ENCODE results near the gene OR10AD1. TPM values are rescaled to one million over a fixed set of nuclear protein-coding genes. Genes with fewer than 3 reads are reported as not detected.

The OR10AD1 gene
- total and polyA plus RNA-seq, 9 of the 15 experiments (the other 6 are each of a cell fraction or from before 2014, with no cell fraction given): not detected

DNA sequence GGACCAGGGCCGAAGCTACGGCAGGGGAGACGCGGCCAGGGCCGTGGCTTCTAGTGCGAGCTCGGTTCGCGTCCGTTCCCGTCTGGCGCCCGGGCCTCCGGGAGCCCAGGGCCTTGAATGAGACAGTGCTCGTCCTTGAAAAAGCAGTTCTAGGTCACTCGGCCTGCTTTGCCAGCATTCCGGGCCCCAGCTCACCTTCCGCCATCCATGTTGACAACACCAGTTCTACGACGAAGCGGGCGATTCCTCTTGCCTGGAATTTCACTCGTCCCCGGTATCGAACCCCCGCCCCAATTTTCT, 4.5 kb downstream of the OR10AD1 start (continued):
- TF ChIP-seq, protein P1, sequence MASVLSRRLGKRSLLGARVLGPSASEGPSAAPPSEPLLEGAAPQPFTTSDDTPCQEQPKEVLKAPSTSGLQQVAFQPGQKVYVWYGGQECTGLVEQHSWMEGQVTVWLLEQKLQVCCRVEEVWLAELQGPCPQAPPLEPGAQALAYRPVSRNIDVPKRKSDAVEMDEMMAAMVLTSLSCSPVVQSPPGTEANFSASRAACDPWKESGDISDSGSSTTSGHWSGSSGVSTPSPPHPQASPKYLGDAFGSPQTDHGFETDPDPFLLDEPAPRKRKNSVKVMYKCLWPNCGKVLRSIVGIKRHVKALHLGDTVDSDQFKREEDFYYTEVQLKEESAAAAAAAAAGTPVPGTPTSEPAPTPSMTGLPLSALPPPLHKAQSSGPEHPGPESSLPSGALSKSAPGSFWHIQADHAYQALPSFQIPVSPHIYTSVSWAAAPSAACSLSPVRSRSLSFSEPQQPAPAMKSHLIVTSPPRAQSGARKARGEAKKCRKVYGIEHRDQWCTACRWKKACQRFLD (CRISPR knock-in tag; IDR thresholded peaks at IDR 0.05): 0 out of 2 replicates have a peak, but pooled peaks have one; percentile 23
- TF ChIP-seq, protein P2, sequence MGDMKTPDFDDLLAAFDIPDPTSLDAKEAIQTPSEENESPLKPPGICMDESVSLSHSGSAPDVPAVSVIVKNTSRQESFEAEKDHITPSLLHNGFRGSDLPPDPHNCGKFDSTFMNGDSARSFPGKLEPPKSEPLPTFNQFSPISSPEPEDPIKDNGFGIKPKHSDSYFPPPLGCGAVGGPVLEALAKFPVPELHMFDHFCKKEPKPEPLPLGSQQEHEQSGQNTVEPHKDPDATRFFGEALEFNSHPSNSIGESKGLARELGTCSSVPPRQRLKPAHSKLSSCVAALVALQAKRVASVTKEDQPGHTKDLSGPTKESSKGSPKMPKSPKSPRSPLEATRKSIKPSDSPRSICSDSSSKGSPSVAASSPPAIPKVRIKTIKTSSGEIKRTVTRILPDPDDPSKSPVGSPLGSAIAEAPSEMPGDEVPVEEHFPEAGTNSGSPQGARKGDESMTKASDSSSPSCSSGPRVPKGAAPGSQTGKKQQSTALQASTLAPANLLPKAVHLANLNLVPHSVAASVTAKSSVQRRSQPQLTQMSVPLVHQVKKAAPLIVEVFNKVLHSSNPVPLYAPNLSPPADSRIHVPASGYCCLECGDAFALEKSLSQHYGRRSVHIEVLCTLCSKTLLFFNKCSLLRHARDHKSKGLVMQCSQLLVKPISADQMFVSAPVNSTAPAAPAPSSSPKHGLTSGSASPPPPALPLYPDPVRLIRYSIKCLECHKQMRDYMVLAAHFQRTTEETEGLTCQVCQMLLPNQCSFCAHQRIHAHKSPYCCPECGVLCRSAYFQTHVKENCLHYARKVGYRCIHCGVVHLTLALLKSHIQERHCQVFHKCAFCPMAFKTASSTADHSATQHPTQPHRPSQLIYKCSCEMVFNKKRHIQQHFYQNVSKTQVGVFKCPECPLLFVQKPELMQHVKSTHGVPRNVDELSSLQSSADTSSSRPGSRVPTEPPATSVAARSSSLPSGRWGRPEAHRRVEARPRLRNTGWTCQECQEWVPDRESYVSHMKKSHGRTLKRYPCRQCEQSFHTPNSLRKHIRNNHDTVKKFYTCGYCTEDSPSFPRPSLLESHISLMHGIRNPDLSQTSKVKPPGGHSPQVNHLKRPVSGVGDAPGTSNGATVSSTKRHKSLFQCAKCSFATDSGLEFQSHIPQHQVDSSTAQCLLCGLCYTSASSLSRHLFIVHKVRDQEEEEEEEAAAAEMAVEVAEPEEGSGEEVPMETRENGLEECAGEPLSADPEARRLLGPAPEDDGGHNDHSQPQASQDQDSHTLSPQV (IDR thresholded peaks at IDR 0.05): 0 out of 2 replicates have a peak, but pooled peaks have one; percentile 0
- TF ChIP-seq NR2C2 (CRISPR knock-in tag; IDR thresholded peaks at IDR 0.05) (peak; percentile 40; the same call in 1 of the 2 replicates), NR2C2 (tag; IDR thresholded peaks at IDR 0.05) (peak; percentile 31; the same call in 1 of the 2 replicates), CHCHD3 (CRISPR knock-in tag; IDR thresholded peaks at IDR 0.05) (no peak), PHF20 (IDR thresholded peaks at IDR 0.05; ENCODE audit: partially characterized antibody) (peak; percentile 16), ESRRA (IDR thresholded peaks at IDR 0.05; ENCODE audit: borderline replicate concordance, low read depth) (peak; percentile 92), NR4A1 (CRISPR knock-in tag; IDR thresholded peaks at IDR 0.05) (no peak), NR4A1 (tag; IDR thresholded peaks at IDR 0.05) (peak; percentile 8; the same call in 1 of the 2 replicates), ZNF589 (CRISPR knock-in tag; IDR thresholded peaks at IDR 0.05; ENCODE audit: low read depth) (0 out of 2 replicates have a peak, but pooled peaks have one; percentile 19), ZFX (CRISPR knock-in tag; IDR thresholded peaks at IDR 0.05) (peak; percentile 97), ZNF263 (CRISPR knock-in tag; IDR thresholded peaks at IDR 0.05; ENCODE audit: borderline replicate concordance) (peak; percentile 39; the same call in 1 of the 2 replicates)
- TF ChIP-seq, protein P3, sequence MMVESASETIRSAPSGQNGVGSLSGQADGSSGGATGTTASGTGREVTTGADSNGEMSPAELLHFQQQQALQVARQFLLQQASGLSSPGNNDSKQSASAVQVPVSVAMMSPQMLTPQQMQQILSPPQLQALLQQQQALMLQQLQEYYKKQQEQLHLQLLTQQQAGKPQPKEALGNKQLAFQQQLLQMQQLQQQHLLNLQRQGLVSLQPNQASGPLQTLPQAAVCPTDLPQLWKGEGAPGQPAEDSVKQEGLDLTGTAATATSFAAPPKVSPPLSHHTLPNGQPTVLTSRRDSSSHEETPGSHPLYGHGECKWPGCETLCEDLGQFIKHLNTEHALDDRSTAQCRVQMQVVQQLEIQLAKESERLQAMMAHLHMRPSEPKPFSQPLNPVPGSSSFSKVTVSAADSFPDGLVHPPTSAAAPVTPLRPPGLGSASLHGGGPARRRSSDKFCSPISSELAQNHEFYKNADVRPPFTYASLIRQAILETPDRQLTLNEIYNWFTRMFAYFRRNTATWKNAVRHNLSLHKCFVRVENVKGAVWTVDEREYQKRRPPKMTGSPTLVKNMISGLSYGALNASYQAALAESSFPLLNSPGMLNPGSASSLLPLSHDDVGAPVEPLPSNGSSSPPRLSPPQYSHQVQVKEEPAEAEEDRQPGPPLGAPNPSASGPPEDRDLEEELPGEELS (CRISPR knock-in tag; IDR thresholded peaks at IDR 0.05; ENCODE audit: borderline replicate concordance): no peak
- TF ChIP-seq, protein P4, sequence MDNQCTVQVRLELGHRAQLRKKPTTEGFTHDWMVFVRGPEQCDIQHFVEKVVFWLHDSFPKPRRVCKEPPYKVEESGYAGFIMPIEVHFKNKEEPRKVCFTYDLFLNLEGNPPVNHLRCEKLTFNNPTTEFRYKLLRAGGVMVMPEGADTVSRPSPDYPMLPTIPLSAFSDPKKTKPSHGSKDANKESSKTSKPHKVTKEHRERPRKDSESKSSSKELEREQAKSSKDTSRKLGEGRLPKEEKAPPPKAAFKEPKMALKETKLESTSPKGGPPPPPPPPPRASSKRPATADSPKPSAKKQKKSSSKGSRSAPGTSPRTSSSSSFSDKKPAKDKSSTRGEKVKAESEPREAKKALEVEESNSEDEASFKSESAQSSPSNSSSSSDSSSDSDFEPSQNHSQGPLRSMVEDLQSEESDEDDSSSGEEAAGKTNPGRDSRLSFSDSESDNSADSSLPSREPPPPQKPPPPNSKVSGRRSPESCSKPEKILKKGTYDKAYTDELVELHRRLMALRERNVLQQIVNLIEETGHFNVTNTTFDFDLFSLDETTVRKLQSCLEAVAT (IDR thresholded peaks at IDR 0.05): 0 out of 4 replicates have a peak, but pooled peaks have one; percentile 2
- TF ChIP-seq, protein P5, sequence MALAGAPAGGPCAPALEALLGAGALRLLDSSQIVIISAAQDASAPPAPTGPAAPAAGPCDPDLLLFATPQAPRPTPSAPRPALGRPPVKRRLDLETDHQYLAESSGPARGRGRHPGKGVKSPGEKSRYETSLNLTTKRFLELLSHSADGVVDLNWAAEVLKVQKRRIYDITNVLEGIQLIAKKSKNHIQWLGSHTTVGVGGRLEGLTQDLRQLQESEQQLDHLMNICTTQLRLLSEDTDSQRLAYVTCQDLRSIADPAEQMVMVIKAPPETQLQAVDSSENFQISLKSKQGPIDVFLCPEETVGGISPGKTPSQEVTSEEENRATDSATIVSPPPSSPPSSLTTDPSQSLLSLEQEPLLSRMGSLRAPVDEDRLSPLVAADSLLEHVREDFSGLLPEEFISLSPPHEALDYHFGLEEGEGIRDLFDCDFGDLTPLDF (CRISPR knock-in tag; IDR thresholded peaks at IDR 0.05): 0 out of 2 replicates have a peak, but pooled peaks have one; percentile 14
- TF ChIP-seq, protein P6, sequence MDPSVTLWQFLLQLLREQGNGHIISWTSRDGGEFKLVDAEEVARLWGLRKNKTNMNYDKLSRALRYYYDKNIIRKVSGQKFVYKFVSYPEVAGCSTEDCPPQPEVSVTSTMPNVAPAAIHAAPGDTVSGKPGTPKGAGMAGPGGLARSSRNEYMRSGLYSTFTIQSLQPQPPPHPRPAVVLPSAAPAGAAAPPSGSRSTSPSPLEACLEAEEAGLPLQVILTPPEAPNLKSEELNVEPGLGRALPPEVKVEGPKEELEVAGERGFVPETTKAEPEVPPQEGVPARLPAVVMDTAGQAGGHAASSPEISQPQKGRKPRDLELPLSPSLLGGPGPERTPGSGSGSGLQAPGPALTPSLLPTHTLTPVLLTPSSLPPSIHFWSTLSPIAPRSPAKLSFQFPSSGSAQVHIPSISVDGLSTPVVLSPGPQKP (CRISPR knock-in tag; IDR thresholded peaks at IDR 0.05): no peak

All from K562 (cell line).